Natural killer cell (primary cell): ENCODE measurements around the gene BLTP3A. TPM values are rescaled to one million over a fixed set of nuclear protein-coding genes. Genes with fewer than 3 reads are reported as not detected.
"Not testable (repeated sequence)": the region's sequence is repeated elsewhere in the genome, so short reads cannot be mapped to it uniquely, and the experiment has no call there.

Experiments
- ATAC-seq, 3 donors: fragments of 150-1000 bp in 2 of 3; fragments of 200-7000 bp in 1 of 3; cut with Tn5 transposase; 1 replicate in 1 of 3; 2 replicates in 2 of 3; pipeline ENCODE4 v1.10.0; 2021; ENCODE audit warnings: mild to moderate bottlenecking in 2 of 3, moderate library complexity in 2 of 3
- DNase-seq, 2 donors: peaks; one replicate each; pipeline versions ENCODE4 v3.0.0 to v3.0.0-alpha.2; 2013 to 2021; ENCODE audit warnings: mixed read lengths in 1 of 2
- H3K27ac ChIP-seq: one replicate; pipeline ENCODE4 v1.5.1; 2013; ENCODE audit warnings: mild to moderate bottlenecking, low read length
- H3K27me3 ChIP-seq: one replicate; pipeline ENCODE4 v1.6.1; 2013; ENCODE audit warnings: low read length; ENCODE audit not compliant: control insufficient read depth, insufficient read depth
- H3K36me3 ChIP-seq: one replicate; pipeline ENCODE4 v1.6.1; 2013; ENCODE audit warnings: low read length; ENCODE audit not compliant: control insufficient read depth, insufficient read depth
- H3K4me1 ChIP-seq: one replicate; pipeline ENCODE4 v1.6.1; 2013; ENCODE audit warnings: low read length; ENCODE audit not compliant: control insufficient read depth, insufficient read depth
- H3K4me3 ChIP-seq: one replicate; pipeline ENCODE4 v1.5.1; 2013; ENCODE audit warnings: low read length
- H3K9me3 ChIP-seq: one replicate; pipeline ENCODE4 v1.6.1; 2013; ENCODE audit warnings: low read length; ENCODE audit not compliant: control insufficient read depth, insufficient read depth
- H3K27ac Mint-ChIP-seq, 2 donors: one replicate each; pipeline ENCODE4 v1.8.0; 2022; ENCODE audit warnings: mild to moderate bottlenecking in 2 of 2, mixed read lengths in 2 of 2, moderate library complexity in 1 of 2
- H3K27me3 Mint-ChIP-seq, 2 donors: one replicate each; pipeline ENCODE4 v1.8.0; 2022; ENCODE audit warnings: low read depth in 2 of 2, mixed read lengths in 2 of 2
- H3K36me3 Mint-ChIP-seq: one replicate; pipeline ENCODE4 v1.8.0; 2022; ENCODE audit warnings: mixed read lengths
- H3K4me1 Mint-ChIP-seq, 2 donors: one replicate each; pipeline ENCODE4 v1.8.0; 2022; ENCODE audit warnings: mixed read lengths in 2 of 2
- H3K4me3 Mint-ChIP-seq: one replicate; pipeline ENCODE4 v1.8.0; 2022; ENCODE audit warnings: mild to moderate bottlenecking, moderate library complexity, mixed read lengths
- H3K9me3 Mint-ChIP-seq, 2 donors: one replicate each; pipeline ENCODE4 v1.8.0; 2022; ENCODE audit warnings: mixed read lengths in 2 of 2
- CTCF ChIP-seq: fragments of 200-600 bp; IDR thresholded peaks from one replicate; pipeline ENCODE4 v1.8.0; 2022; ENCODE audit warnings: antibody characterized with exemption
- WGBS: methylation state at CpG from one replicate; pipeline ENCODE4 v1.1.7; 2013; ENCODE audit warnings: missing lambda C conversion rate; ENCODE audit not compliant: insufficient coverage; 5-methylcytosine and 5-hydroxymethylcytosine counted together
- intact Hi-C: fragments of 100-400 bp; cut with micrococcal nuclease; formaldehyde crosslinking; loops from one replicate; pipeline ENCODE4 v1.14.2; 2022
- total RNA-seq, 4 donors: library from RNA; stranded (reverse); fragments of 120-200 nt in 1 of 4; gene quantifications; one replicate each; pipeline versions ENCODE4 v1.2.3 to v1.2.4, GENCODE V29; 2013 to 2022

BLTP3A gene
- total RNA-seq, 3 donors from 2014 or later (not counting 1 experiment from before 2014, with no cell fraction given): 16.6 to 17.5 (median 17.1) TPM

DNA sequence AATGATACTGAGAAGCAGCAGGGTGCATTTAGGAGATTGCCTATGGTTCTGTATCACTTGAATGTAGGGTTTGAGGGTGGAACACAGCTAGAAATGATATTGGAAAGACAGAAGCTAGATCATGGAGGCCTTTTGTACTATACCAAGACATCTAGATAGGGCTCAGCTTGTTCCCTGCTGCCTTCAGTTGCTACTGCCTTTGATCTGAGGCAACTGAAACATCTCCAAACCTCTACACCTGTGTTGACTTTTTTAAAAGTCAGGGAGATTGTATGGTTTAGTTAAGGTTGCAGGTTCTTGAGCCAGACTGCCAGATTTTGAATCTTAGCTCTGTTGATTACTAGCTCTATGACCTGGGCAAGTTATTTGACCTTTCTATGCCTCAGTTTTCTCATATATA, 12.7 kb downstream of the BLTP3A start:
- no peaks in the 10 kb centered on the region for H3K27me3 Mint-ChIP-seq
- H3K4me3 Mint-ChIP-seq: no peak overlapping the region
- H3K27ac Mint-ChIP-seq: no peak overlapping the region
- intact Hi-C loops: no loop called here
- H3K4me1 Mint-ChIP-seq: peaks cover 23 to 39% of the 10 kb centered on the region in 2 donors
- ATAC-seq (no peak), DNase-seq (no peak)
- no peaks in the 10 kb centered on the region for H3K9me3 Mint-ChIP-seq
- no peaks in the 10 kb centered on the region for H3K36me3 Mint-ChIP-seq
- Histone ChIP-seq H3K4me1 (no peaks in the 10 kb centered on the region), H3K36me3 (no peaks in the 10 kb centered on the region), H3K4me3 (no peak overlapping the region), H3K9me3 (no peaks in the 10 kb centered on the region), H3K27me3 (no peaks in the 10 kb centered on the region), H3K27ac (no peak overlapping the region)
- TF ChIP-seq CTCF: no peak

DNA sequence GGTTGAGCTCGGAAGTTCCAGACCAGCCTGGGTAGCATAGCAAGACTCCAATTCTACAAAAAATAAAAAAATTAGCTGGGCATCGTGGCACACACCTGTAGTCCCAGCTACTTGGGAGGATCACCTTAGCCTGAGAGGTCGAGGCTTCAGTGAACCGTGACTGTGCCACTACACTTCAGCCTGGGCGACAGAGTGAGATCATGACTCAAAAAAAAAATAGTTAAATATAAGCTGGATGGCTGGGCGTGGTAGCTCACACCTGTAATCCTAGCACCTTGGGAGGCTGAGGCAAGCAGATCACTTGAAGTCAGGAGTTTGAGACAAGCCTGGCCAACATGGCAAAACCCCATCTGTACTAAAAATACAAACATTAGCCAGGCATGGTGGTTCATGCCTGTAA, 13.2 kb downstream of the BLTP3A start:
- H3K27me3 Mint-ChIP-seq, H3K9me3 ChIP-seq, H3K36me3 ChIP-seq, H3K4me3 ChIP-seq, DNase-seq, H3K27me3 ChIP-seq, H3K9me3 Mint-ChIP-seq, ATAC-seq, H3K27ac ChIP-seq, H3K4me3 Mint-ChIP-seq, H3K36me3 Mint-ChIP-seq, intact Hi-C loops, H3K27ac Mint-ChIP-seq, H3K4me1 ChIP-seq: not testable (repeated sequence)
- WGBS: 90% methylated on average over 5 of the region's 6 CpGs
- peaks cover 21 to 37% of the 10 kb centered on the region in 2 donors for H3K4me1 Mint-ChIP-seq

DNA sequence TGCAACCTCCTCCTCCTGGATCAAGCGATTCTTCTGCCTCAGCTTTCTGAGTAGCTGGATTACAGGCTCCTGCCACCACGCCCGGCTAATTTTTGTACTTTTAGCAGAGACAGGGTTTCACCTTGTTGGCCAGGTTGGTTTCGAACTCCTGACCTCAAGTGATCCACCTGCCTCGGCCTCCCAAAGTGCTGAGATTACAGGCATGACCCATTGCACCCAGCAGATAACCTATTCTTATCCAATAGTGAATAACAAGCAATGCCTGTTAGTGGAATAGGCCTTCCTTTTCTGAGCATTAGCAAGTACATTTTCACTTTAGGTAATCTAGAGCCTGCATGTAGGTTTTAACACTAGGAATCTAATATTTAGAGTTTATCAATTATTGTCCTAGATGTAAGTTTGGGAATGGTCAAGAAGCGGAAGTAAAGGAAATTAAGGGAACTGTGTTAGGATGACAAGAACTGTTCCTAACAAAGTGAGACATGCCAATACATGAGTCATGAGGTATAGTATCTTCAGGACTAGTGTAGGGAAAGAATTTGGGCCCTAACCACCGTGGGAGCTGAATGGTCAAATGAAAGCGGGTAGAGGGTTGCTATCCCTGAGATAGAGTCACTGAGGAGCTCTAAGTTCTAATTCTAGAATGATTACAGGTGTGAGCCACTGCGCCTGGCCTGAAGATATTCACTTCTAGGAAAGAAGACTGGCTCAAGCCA, 15.0 kb downstream of the BLTP3A start:
- intact Hi-C loops: no loop called here

GRCh38 chr6:34808473-34808872, 16.6 kb downstream of the BLTP3A start:
- DNase-seq, H3K27ac ChIP-seq, ATAC-seq, H3K9me3 ChIP-seq, H3K36me3 Mint-ChIP-seq, H3K4me3 ChIP-seq, H3K36me3 ChIP-seq, H3K27me3 ChIP-seq, H3K4me1 ChIP-seq, intact Hi-C loops, H3K27me3 Mint-ChIP-seq, H3K9me3 Mint-ChIP-seq, H3K4me3 Mint-ChIP-seq, H3K27ac Mint-ChIP-seq: not testable (repeated sequence)
- 100% methylated on average over 3 of the region's 3 CpGs for WGBS
- peaks cover 25 to 36% of the 10 kb centered on the region in 2 donors for H3K4me1 Mint-ChIP-seq

More for the DNA sequence above, 15.0 kb downstream of the BLTP3A start:
- DNase-seq (no peak), ATAC-seq (no peak)
- Histone ChIP-seq H3K4me3 (no peak overlapping the region), H3K4me1 (no peaks in the 10 kb centered on the region), H3K27ac (no peak overlapping the region), H3K36me3 (no peaks in the 10 kb centered on the region), H3K27me3 (no peaks in the 10 kb centered on the region), H3K9me3 (no peaks in the 10 kb centered on the region)
- Mint-ChIP-seq H3K9me3 (no peaks in the 10 kb centered on the region), H3K4me1 (peaks cover 18 to 33% of the 10 kb centered on the region in 2 donors), H3K27ac (no peak overlapping the region), H3K36me3 (no peaks in the 10 kb centered on the region), H3K4me3 (no peak overlapping the region), H3K27me3 (no peaks in the 10 kb centered on the region)
- TF ChIP-seq CTCF: no peak
- over 99% methylated on average over 9 of the region's 9 CpGs for WGBS

DNA sequence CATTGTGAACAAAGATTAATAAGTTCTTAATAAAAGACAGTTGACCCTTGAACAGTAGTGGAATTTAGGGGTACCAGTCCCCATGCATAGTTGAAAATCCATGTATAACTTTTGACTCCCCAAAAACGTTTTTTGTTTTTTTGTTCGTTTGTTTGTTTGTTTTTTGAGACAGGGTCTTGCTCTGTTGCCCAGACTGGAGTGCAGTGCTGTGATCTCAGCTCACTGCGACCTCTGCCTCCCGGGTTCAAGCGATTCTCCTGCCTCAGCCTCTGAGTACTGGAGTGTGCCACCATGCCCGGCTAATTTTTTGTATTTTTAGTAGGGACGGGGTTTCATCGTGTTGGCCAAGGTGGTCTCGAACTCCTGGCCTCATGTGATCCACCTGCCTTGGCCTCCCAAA, 17.5 kb downstream of the BLTP3A start:
- 82% methylated on average over 9 of the region's 9 CpGs for WGBS
- ATAC-seq, intact Hi-C loops, H3K4me3 ChIP-seq, H3K9me3 ChIP-seq, H3K4me1 ChIP-seq, H3K4me3 Mint-ChIP-seq, H3K36me3 ChIP-seq, H3K9me3 Mint-ChIP-seq, DNase-seq, H3K27ac Mint-ChIP-seq, H3K27me3 Mint-ChIP-seq, H3K27me3 ChIP-seq, H3K27ac ChIP-seq, H3K36me3 Mint-ChIP-seq: not testable (repeated sequence)
- H3K4me1 Mint-ChIP-seq: peaks cover 26 to 27% of the 10 kb centered on the region in 2 donors
